ENCODE data around the gene HYKK.

GRCh38 chr15:78524230-78524629, 16.9 kb downstream of the HYKK start:
- TF ChIP-seq POLR2A (IDR thresholded peaks at IDR 0.05) (no peak), CTCF (IDR thresholded peaks at IDR 0.05) (no peak)

Measured in heart left ventricle (tissue), 13 donors.